Fibroblast of the aortic adventitia (primary cell): Measurements from ENCODE around the gene SPCS3. TPM values are rescaled to one million over a fixed set of nuclear protein-coding genes. Genes with fewer than 3 reads are reported as not detected.

Source experiments
- DNase-seq: peaks from one replicate; pipeline ENCODE4 v3.0.0-alpha.2; 2010; ENCODE audit warnings: low read depth
- H3K4me3 ChIP-seq: 2 replicates; pipeline ENCODE4 v1.5.1; 2011; ENCODE audit warnings: low read depth, mild to moderate bottlenecking, control low read depth, low read length, moderate library complexity
- CTCF ChIP-seq: IDR thresholded peaks from 2 replicates; pipeline ENCODE4 v1.5.1; 2011; ENCODE audit warnings: mild to moderate bottlenecking, low read length, control low read depth, inconsistent platforms; ENCODE audit not compliant: insufficient read depth
- total RNA-seq: library from RNA; depleted of rRNA; stranded (reverse); fragments of >200 nt; gene quantifications from 2 replicates; pipeline ENCODE4 v1.2.3, GENCODE V29; 2012; ENCODE audit warnings: low replicate concordance

SPCS3 gene
- total RNA-seq: 45.5 and 148 TPM in 2 replicates

GRCh38 chr4:176319704-176320339 is at the start of gene SPCS3:
TSS of gene SPCS3 (plus strand) at chr4:176319966. CDS start at chr4:176320077, 111 bp downstream.
- peak; percentile 88 for DNase-seq
- no peak for TF ChIP-seq CTCF
- peak within 1 kb of the TSS; percentile 87 for H3K4me3 ChIP-seq

- no peak overlapping the region for H3K4me3 ChIP-seq
Observed at GRCh38 chr4:176270669-176271068, 49.1 kb upstream of the SPCS3 start.

GRCh38 chr4:176271749-176272148 is 48.0 kb upstream of the SPCS3 start:
- no peak for TF ChIP-seq CTCF
- DNase-seq: peak; percentile 41
- no peak overlapping the region for H3K4me3 ChIP-seq

More at GRCh38 chr4:176270669-176271068, 49.1 kb upstream of the SPCS3 start:
- peak; percentile 94 for DNase-seq
- TF ChIP-seq CTCF: no peak

- no peak for TF ChIP-seq CTCF
- H3K4me3 ChIP-seq: no peak overlapping the region
- DNase-seq: no peak
Observed at GRCh38 chr4:176272799-176273198, 47.0 kb upstream of the SPCS3 start.

GRCh38 chr4:176273736-176274135 is 46.0 kb upstream of the SPCS3 start:
- DNase-seq: peak; percentile 46
- H3K4me3 ChIP-seq: no peak overlapping the region
- no peak for TF ChIP-seq CTCF

- H3K4me3 ChIP-seq: no peak overlapping the region
- DNase-seq: peak; percentile 68
- TF ChIP-seq CTCF: no peak
Observed at GRCh38 chr4:176274441-176274840, 45.3 kb upstream of the SPCS3 start.

GRCh38 chr4:176276710-176277109 is 43.1 kb upstream of the SPCS3 start:
- DNase-seq: no peak
- H3K4me3 ChIP-seq: no peak overlapping the region
- no peak for TF ChIP-seq CTCF
